GM19035 (cell line): ENCODE data around the gene MCEE.
A peak's percentile ranks its signal among the peaks of the same experiment; 100 is the strongest.
"Not testable (repeated sequence)": the region's sequence is repeated elsewhere in the genome, so short reads cannot be mapped to it uniquely, and the experiment has no call there.

Experiments used
- ATAC-seq: cut with Tn5 transposase; IDR thresholded peaks from one replicate; pipeline ENCODE4 v1.9.1; 2021; ENCODE audit not compliant: unreplicated experiment

Gene MCEE

DNA sequence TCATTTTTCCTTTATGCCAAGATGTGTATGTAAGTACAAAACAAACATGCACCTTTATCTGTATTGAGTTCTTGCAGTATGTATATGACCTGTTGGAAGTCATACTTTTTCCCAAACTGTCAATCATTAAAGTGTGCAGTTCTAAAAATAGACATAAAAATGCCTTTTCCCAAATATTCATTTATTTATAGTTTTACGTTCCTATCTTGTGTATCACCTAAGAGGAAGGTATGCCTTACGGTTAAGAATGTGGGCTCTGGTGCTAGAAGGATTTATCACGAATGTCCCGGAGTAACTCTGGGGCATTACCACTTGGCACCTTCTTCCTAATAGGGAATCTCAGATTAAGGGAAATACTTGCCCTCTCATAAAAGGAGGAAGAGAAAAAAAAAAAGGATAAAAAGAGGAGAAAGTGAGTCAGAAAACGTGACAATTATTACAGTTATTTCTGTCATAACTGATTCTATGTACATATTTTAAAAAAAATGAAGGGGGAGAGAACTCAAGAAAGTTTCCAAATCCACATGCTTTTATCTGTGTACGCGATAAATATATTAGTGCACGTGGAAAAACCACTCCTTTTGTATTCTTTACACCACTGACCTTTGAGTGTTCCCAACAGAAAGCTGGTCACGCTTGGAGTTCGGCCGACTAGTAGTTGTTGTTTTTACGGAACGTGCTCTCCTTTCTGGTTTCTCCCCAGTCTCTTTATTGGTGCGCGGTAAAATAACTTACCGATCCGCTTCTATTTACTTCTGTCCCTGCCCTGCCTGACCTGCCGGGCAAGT, 721 bp downstream of the MCEE start:
- peak; percentile 12 for ATAC-seq

DNA sequence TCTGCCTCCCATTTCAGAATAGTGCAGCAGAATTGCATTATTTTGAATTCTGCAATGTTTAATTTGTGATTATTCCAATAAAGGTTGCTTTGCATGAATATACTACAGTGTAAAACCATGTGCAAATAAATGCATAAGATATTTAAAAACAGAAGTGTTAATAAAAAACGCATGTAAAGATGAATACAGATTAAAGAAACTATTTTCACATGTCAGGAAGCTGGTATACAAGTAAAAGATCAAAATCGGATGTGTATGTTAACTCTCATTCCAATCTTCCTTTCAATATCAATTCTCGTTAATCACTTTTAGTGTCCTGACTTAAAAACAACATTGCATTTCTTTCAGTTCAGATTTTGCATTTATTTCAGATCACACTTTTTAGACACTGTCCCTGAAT, 3.1 kb downstream of the MCEE start:
- ATAC-seq = no peak

DNA sequence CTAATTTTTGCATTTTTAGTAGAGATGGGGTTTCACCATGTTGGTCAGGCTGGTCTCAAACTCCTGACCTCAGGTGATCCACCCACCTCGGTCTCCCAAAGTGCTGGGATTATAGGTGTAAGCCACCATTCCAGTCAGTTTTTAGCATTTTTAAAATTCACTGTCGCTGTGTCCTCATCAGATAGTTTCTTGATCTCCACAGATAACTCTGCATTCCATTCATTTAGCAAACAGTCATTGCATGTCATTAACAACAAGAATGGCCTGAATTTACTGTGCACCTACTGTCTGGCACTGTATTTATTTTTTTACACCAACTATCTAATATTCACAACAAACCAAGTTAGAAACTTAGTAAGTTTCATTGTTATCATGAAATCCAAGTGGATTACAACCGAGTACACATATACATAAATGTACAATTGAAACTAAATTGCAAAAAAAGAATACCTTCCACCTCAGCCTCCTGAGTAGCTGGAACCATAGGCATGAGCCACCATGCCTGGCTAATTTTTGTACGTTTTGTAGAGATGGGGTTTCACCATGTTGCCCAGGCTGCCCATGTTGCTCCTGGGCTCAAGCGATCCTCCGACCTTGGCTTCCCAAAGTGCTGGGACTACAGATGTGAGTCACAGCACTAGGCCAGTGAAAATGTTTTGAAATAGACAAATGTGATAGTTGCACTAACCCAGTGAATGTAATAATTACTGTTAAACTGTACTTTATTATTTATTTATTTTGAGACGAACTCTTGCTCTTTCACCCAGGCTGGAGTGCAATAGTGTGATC, 4.3 kb downstream of the MCEE start:
- ATAC-seq = no peak

DNA sequence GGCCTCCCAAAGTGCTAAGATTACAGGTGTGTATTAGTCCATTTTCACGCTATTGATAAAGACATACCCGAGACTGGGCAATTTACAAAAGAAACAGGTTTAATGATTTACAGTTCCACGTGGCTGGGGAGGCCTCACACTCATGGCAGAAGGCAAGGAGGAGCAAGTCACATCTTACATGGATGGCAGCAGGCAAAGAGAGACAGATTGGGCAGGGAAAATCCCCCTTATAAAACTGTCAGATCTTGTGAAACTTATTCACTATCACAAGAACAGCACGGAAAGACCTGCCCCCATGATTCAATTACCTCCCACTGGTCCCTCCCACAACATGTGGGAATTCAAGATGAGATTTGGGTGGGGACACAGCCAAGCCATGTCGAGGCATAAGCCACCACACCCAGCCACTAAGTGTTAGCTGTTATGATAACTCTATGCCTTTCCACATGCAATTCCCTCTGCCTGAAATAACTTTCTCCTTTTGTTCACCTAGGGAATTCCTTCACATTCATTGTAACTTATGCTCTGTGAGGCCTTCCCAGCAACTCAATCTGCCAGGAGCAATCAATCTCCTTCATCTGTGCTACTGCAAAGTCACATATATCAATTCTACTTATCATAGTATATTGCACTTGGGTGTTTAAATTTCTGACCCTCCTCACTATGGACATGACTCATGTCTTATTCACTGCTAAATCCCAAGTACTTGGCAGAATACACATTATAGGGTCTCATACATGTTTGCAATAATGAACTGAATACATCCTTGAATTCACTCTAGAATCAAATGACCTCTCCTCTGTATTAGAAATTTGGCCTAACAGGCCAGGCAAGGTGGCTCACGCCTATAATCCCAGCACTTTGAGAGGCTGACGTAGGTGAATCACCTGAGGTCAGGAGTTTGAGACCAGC, 7.4 kb downstream of the MCEE start:
- no peak for ATAC-seq

DNA sequence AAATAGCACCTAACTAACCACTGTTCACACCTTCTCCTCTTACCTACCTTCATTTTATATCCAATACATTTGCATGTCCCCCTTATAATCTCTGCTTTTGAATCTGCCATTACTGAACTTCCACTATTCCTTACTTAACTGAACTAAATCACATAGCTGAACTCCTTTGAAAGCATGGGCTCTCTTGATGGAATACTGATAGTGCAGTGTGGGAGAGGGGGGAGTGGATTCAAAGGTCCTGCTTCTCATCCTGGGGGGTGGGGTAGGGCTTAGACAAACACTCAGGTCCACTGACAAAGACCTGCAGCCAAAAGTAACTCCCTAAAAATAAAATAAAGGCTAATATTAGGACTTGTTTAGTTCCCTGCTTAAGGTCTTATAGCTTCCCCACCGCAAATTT, 8.6 kb downstream of the MCEE start:
- ATAC-seq = no peak

DNA sequence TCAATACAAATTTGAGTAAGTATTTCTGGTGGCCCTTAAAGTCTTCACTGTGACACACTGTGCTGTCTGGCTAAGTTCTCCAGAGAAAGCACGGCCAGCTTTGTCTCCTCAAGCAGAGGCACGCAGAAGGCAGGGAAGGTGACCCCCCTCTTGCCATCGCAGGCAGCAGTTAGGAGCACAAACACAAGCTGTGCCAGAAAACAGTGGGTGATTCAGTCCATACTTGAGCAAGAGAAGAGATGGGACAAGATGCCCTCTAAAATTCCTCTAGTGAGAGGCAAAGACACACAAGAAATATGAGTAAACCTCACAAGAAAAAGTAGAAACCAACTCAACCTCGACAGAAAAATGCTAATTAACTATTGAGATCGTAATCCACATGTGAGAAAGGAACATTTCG, 9.8 kb downstream of the MCEE start:
- ATAC-seq = no peak

DNA sequence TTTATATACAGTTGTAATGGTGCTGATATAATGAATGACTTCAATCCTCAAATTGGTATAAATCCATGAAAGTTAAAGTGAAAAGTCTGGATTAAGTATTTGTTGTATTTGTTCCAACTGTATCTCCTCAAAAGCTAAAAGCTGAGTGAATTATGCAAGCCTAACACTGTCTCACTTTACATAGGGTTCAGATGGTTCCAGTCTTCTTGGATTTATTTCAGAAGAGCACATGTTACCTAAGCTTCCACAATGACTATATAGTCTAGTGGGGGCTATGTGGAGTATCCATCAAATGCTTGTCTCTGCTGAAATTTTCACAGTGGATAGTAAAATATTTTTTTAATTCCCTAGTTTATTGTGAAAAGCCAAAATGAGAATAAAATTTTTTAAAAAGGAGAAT, 13.0 kb downstream of the MCEE start:
- no peak for ATAC-seq

DNA sequence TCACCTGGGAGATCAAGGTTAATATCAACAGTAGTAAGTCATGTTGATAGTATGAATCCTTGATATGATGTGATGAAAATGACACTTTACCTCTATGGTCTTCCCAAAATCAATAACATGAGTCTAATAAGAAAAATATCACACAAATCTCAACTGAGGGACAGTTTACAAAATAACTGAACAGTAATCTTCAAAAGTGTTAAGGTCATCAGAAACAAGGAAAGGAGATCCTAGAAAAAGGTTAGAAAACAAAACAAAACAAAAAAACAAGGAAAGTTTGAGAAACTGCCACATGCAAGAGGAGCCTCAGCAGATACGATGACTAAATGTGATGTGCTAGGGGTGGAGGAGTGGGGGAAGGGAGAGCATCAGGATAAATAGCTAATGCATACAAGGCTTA, 16.2 kb downstream of the MCEE start:
- no peak for ATAC-seq

DNA sequence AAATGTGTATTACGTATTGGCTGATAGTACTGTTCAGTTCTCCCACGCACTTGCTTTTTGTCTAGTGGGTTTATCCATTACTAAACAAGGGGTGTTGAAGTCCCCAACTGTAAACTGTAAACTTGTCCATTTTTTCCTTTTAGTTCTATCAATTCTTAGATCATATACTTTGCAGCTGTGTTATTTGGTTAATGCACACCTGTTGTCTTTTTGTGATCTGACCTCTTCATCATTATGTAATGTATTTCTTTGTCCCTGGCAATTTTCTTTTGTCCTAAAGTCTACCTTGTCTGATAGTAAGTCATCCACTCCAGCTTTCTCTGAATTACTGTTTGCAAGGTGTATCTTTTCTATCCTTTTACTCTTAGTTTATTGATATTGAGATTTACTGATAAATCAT, 21.9 kb downstream of the MCEE start:
- ATAC-seq = no peak

DNA sequence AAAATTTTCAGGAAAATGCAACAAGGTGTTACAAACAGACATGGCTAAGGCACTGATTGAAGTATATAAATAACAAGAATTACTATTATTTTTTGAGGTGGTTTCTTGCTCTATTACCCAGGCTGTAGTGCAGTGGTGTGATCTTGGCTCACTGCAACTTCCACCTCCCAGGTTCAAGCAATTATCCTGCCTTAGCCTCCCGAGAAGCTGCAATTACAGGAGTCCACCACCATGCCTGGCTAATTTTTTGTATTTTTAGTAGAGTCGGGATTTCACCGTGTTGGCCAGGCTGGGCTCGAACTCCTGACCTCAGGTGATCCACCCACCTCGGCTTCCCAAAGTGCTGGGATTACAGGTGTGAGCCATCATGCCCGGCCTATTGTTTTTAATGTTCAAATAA, 23.6 kb downstream of the MCEE start:
- not testable (repeated sequence) for ATAC-seq

DNA sequence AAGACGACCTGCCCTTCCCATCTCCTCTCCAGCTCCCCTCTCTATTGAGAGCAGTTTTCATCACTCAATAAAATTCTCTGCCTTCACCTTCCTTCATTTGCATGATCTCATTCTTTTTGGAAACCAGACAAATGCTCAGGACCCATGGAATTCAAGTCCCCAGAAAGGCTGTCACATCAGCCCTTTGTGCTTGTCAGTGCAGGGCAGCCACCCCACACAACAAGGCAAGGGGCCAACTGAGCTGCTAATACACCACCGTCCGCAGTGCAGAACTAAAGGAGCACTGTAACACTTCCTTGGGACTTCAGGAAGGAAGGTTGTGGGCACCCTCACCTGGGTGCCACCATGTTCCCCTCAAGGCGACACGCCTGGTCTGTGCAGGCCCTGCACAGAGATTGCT, 26.2 kb downstream of the MCEE start:
- ATAC-seq = no peak

DNA sequence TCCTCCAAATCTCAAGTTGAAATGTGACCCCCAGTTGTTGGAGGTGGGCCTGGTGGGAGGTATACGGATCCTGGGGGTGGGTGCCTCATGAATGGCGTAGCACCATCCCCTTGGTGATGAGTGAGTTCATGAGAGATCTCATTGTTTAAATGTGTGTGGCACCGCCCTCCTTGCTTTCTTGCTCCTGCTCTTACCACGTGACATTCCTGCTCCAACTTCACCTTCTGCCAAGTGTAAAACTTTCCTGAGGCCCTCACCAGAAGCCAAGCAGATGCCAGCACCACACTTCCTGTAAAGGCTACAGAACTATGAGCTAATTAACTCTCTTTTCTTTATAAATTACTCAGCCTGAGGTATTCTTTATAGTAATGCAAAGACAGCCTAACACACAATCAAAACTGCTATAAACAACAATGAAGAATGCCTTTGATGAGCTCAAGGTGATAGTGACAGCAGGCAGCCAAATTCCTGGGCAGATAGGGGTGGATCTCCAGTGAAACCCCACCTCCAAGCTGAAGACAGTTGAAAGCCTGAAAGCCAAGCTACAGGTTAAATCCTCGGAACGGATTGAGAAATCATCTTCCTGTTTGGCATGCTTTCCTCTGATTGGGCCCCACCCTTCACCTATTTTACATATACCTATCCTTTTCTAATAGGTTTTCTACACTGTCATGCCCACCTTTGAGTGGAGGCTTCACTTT, 26.9 kb downstream of the MCEE start:
- ATAC-seq = no peak

DNA sequence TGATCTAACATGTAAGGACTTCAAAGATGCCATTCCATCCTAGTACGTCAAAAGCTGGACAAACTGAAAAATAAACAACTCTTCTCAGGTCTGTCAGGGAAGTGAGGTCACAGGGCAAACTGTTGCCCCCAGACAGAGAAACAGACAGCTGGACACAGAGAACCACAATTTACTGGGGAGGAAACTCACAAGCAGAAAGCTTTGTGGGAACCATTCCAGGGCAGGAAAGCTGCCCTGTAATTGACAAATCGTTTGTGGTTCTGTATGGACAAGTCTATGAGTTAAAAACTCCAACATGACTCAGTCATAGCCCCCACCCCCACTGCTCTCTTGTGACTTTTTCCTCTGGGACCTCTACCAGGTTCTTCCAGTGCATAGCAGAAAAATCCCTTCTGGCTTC, 28.4 kb downstream of the MCEE start:
- ATAC-seq = no peak

DNA sequence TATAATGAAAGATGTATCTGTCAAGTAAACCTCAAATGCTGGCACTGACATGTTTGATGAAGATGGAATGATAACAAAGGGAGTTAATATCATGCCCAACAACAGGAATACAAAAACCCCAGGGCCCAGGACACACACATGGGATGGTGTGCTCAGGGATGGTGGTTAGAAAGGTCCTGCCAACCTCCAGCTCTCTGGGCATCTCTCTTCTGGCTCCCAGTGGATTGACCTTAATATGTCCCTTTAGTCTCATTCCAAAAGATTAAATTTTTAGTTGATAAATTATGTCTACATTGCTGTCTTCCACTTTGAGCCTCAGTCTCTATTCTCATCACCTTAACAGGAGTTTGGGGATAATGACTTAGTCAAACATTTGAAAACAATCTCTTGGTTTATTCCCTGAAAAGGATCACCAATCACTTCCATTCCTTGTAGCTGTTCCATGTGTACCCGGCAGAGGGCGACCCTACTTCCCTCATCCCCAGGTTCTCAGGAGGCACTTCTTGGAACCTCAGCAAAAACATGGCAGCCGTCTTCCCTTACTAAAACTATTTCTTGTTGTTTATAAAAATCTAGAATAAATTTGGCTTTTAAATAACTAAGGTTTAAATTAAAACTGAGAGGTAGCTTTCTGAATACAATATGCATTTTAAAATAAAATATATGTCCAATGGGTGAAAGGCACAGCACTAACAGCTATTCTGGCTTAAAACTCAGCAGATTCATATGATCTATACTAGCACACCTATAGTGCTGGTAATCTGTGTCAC, 29.6 kb downstream of the MCEE start:
- no peak for ATAC-seq

DNA sequence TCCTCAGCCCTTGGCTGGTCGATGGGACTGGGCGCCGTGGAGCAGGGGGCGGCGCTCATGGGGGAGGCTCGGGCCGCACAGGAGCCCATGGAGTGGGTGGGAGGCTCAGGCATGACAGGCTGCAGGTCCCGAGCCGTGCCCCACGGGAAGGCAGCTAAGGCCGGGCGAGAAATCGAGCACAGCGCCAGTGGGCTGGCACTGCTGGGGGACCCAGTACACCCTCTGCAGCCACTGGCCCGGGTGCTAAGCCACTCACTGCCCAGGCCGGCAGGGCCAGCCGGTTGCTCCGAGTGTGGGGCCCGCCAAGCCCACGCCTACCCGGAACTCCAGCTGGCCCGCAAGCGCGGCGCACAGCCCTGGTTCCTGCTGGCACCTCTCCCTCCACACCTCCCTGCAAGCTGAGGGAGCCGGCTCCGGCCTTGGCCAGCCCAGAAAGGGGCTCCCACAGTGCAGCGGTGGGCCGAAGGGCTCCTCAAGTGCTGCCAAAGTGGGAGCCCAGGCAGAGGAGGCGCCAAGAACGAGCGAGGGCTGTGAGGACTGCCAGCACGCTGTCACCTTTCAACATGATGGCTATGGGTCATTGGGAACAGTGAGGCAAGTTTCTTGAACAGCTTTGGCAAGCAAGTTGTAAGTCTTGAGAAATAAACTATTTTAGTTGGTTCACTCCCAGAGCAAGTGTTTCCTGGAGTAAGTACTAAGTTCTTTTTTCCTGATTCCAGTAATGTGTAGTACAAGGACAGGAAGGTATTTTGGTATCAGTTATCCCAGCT, 37.4 kb downstream of the MCEE start:
- not testable (repeated sequence) for ATAC-seq

DNA sequence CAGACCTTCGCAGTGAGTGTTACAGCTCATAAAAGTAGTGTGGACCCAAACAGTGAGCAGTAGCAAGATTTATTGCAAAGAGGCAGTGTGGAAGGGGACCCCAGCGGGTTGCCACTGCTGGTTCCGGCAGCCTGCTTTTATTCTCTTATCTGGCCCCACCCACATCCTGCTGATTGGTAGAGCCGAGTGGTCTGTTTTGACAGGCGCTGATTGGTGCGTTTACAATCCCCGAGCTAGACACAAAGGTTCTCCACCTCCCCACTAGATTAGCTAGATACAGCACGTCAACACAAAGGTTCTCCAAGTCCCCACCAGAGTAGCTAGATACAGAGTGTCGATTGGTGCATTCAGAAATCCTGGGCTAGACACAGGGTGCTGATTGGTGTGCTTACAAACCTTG, 38.2 kb downstream of the MCEE start:
- not testable (repeated sequence) for ATAC-seq

DNA sequence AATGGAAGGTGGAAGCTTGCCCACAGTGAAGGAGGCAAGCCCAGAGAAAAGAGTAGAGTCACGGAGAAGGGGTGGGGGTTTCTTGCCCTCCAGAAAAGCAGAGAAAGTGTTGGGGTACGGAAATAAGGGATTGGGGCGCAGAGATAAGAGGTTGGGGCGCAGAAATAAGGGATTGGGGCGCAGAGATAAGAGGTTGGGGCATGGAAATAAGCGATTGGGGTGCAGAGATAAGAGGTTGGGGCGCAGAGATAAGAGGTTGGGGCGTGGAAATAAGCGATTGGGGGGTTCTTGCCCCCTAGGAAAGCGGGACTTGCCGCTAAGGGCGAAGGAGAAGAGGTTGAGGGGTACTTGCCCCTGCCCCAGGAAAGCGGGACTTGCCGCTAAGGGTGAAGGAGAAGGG, 40.6 kb downstream of the MCEE start:
- not testable (repeated sequence) for ATAC-seq

DNA sequence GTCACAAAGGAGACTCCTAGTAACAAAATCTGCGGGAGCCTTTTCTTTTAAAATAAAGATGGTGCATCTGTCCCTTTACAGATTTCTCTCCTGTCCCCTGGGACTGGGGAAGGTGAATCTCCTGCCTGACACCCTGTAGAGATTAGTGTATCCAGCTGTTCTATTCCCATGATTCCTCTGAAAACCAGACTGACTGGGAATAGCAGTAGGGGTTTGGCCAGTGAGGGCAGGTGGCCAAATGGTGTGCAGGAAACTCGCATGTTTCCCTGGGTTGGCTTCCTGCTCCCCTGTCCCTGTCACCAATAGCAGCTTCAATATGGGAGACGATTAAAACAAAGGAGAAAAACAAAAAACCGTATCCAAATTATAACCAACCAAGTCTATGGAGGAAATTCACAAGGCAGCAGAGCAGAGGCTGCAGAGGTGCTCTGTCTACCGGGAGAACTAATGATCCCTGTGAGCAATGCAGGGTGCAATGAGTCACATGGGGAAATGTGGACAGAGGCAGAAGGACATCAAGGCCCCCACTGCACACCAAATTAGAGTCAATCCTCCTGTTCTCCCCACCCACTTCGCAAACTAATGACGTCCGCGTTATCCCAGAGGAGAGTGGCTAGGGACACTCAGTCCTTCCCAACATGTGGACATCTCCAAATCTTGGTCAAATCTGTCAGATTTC, 44.6 kb downstream of the MCEE start:
- not testable (repeated sequence) for ATAC-seq
